ENCODE measurements around the gene APBA1. TPM values are rescaled to one million over a fixed set of nuclear protein-coding genes. Genes with fewer than 3 reads are reported as not detected.

The APBA1 gene
- total RNA-seq, 1 experiment from 2014 or later: 11.0 TPM

GRCh38 chr9:69471433-69471832, 200.7 kb downstream of the APBA1 start:
- Histone ChIP-seq H3K4me3 (no peak overlapping the region), H3K27me3 (replicated peaks) (no peaks in the 10 kb centered on the region), H3K4me1 (replicated peaks) (no peaks in the 10 kb centered on the region), H3K36me3 (no peaks in the 10 kb centered on the region), H3K27ac (no peak overlapping the region), H3K9me3 (replicated peaks) (no peaks in the 10 kb centered on the region)
- DNase-seq (ENCODE audit: low read depth in 1 of 2, low spot score in 2 of 2): no peak

DNA sequence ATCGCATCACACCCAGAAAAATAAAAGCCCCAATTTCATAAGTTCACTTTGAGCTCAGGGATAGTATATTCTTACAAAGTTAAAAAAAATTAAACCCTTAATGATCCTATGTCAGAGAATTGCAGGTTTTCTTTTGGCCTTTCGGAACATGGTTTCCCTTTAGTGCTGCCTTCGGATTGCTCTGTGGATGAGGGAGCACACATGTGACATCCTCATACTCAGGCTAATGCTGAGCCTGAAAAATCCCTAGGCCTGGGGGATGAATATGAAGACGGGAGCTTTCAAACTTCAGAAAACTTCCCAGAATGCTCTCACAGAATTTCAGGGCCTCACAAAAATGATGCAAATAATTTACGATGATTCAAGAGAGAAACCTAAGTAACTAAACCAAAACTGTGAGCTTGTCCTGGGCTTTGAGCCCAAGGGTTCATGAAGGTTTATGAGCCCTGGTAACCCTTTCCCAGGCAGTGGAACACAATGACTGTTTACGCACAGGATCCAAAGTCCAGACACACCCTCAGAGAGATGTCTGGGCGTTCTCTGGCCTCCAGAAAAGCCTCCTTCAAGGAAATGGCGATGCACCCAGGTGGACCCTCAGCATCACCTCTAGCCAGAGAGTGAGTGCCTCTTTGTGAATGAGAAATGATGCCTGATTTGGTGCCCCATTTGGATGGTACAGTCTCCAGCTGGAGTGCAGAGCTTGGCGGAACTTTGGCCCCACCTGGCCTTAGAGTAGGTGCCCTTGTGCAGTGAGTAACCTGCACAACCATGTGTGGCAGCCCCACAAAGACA, 201.8 kb downstream of the APBA1 start:
- no peaks in the 10 kb centered on the region for H3K9me3 ChIP-seq (replicated peaks)
- H3K36me3 ChIP-seq: no peaks in the 10 kb centered on the region
- no peaks in the 10 kb centered on the region for H3K4me1 ChIP-seq (replicated peaks)
- H3K27ac ChIP-seq: no peak overlapping the region
- DNase-seq (ENCODE audit: low read depth in 1 of 2, low spot score in 2 of 2): no peak
- no peak overlapping the region for H3K4me3 ChIP-seq
- no peaks in the 10 kb centered on the region for H3K27me3 ChIP-seq (replicated peaks)

- H3K4me1 ChIP-seq (replicated peaks): no peaks in the 10 kb centered on the region
- no peak overlapping the region for H3K27ac ChIP-seq
- H3K9me3 ChIP-seq (replicated peaks): no peaks in the 10 kb centered on the region
- H3K4me3 ChIP-seq: no peak overlapping the region
- no peaks in the 10 kb centered on the region for H3K36me3 ChIP-seq
- DNase-seq (ENCODE audit: low read depth in 1 of 2, low spot score in 2 of 2): no peak
- no peaks in the 10 kb centered on the region for H3K27me3 ChIP-seq (replicated peaks)
These were observed 203.0 kb downstream of the APBA1 start for GRCh38 chr9:69469136-69469535.

DNA sequence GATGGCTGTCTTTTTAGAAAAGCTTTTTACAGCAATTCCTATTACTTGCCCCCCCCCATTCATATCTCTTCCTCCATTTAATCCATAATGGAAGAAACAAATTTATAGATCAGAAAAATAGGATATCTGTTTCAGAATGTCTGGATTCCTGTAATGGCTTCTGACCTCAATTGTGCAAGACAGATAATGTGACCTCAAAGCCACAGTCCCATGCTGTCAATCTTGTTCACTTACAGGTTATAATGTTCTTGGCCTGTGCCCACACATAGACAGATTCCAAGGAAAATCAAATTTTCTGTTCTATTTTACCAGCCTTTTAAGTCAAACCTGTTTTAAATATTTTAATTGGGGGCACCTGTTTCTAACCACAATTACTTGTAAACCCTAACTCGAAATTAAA, 203.8 kb downstream of the APBA1 start:
- H3K27ac ChIP-seq: no peak overlapping the region
- H3K4me1 ChIP-seq (replicated peaks): no peaks in the 10 kb centered on the region
- no peaks in the 10 kb centered on the region for H3K27me3 ChIP-seq (replicated peaks)
- DNase-seq (ENCODE audit: low read depth in 1 of 2, low spot score in 2 of 2): no peak
- H3K4me3 ChIP-seq: no peak overlapping the region
- no peaks in the 10 kb centered on the region for H3K36me3 ChIP-seq
- no peaks in the 10 kb centered on the region for H3K9me3 ChIP-seq (replicated peaks)

- Histone ChIP-seq H3K4me1 (replicated peaks) (no peaks in the 10 kb centered on the region), H3K27me3 (replicated peaks) (no peaks in the 10 kb centered on the region), H3K36me3 (no peaks in the 10 kb centered on the region), H3K27ac (no peak overlapping the region), H3K4me3 (no peak overlapping the region), H3K9me3 (replicated peaks) (no peaks in the 10 kb centered on the region)
- no peak for DNase-seq (ENCODE audit: low read depth in 1 of 2, low spot score in 2 of 2)
These were observed 206.0 kb downstream of the APBA1 start for GRCh38 chr9:69466151-69466550.

GRCh38 chr9:69465473-69465872, 206.7 kb downstream of the APBA1 start:
- Histone ChIP-seq H3K27me3 (replicated peaks) (no peaks in the 10 kb centered on the region), H3K36me3 (no peaks in the 10 kb centered on the region), H3K27ac (no peak overlapping the region), H3K9me3 (replicated peaks) (no peaks in the 10 kb centered on the region), H3K4me1 (replicated peaks) (no peaks in the 10 kb centered on the region), H3K4me3 (no peak overlapping the region)
- DNase-seq (ENCODE audit: low read depth in 1 of 2, low spot score in 2 of 2): no peak

DNA sequence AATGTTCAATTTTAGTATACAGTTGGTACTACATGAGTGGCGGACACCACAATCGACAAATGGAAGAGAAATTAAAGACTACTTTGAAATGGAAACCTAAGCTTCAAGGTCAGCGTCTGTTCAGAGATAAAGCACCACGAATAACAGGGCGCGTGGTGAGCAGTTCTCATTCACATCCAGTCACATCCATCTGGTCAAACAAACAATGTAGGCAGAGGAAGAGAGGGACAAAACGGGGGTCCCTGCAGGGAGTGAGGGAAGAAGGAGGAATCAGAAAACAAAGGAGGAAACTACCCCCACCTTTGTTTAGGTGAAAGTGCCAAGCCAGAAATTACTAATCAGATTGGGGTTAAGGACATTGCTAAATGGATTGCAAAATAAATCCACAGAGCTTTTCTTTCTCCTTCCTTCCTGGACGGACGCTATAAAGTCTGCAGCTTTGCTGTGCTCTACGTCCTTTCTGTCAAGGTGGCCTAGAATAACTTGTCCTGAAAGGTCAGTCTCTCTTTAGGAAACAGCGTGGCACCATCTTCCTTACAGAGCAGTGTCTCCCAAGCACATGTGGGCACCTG, 208.6 kb downstream of the APBA1 start:
- Histone ChIP-seq H3K27me3 (replicated peaks) (no peaks in the 10 kb centered on the region), H3K36me3 (no peaks in the 10 kb centered on the region), H3K27ac (no peak overlapping the region), H3K4me1 (replicated peaks) (no peaks in the 10 kb centered on the region), H3K9me3 (replicated peaks) (no peaks in the 10 kb centered on the region), H3K4me3 (no peak overlapping the region)
- DNase-seq (ENCODE audit: low read depth in 1 of 2, low spot score in 2 of 2): no peak

GRCh38 chr9:69462394-69462793, 209.8 kb downstream of the APBA1 start:
- no peak for DNase-seq (ENCODE audit: low read depth in 1 of 2, low spot score in 2 of 2)
- Histone ChIP-seq H3K4me3 (no peak overlapping the region), H3K4me1 (replicated peaks) (no peaks in the 10 kb centered on the region), H3K9me3 (replicated peaks) (no peaks in the 10 kb centered on the region), H3K36me3 (no peaks in the 10 kb centered on the region), H3K27ac (no peak overlapping the region), H3K27me3 (replicated peaks) (no peaks in the 10 kb centered on the region)

- H3K9me3 ChIP-seq (replicated peaks): no peaks in the 10 kb centered on the region
- H3K4me1 ChIP-seq (replicated peaks): no peaks in the 10 kb centered on the region
- H3K36me3 ChIP-seq: no peaks in the 10 kb centered on the region
- H3K27me3 ChIP-seq (replicated peaks): no peaks in the 10 kb centered on the region
- DNase-seq (ENCODE audit: low read depth in 1 of 2, low spot score in 2 of 2): no peak
- H3K27ac ChIP-seq: no peak overlapping the region
- no peak overlapping the region for H3K4me3 ChIP-seq
These were observed 210.9 kb downstream of the APBA1 start for GRCh38 chr9:69461103-69461887.

- H3K4me3 ChIP-seq: no peak overlapping the region
- DNase-seq (ENCODE audit: low read depth in 1 of 2, low spot score in 2 of 2): no peak
- H3K36me3 ChIP-seq: no peaks in the 10 kb centered on the region
- no peaks in the 10 kb centered on the region for H3K9me3 ChIP-seq (replicated peaks)
- H3K27ac ChIP-seq: no peak overlapping the region
- no peaks in the 10 kb centered on the region for H3K4me1 ChIP-seq (replicated peaks)
- no peaks in the 10 kb centered on the region for H3K27me3 ChIP-seq (replicated peaks)
These were observed 212.2 kb downstream of the APBA1 start for GRCh38 chr9:69460012-69460411.

- Histone ChIP-seq H3K27me3 (replicated peaks) (no peaks in the 10 kb centered on the region), H3K36me3 (no peaks in the 10 kb centered on the region), H3K9me3 (replicated peaks) (no peaks in the 10 kb centered on the region), H3K4me3 (no peak overlapping the region), H3K27ac (no peak overlapping the region), H3K4me1 (replicated peaks) (no peaks in the 10 kb centered on the region)
- no peak for DNase-seq (ENCODE audit: low read depth in 1 of 2, low spot score in 2 of 2)
These were observed 214.0 kb downstream of the APBA1 start for GRCh38 chr9:69458176-69458575.

DNA sequence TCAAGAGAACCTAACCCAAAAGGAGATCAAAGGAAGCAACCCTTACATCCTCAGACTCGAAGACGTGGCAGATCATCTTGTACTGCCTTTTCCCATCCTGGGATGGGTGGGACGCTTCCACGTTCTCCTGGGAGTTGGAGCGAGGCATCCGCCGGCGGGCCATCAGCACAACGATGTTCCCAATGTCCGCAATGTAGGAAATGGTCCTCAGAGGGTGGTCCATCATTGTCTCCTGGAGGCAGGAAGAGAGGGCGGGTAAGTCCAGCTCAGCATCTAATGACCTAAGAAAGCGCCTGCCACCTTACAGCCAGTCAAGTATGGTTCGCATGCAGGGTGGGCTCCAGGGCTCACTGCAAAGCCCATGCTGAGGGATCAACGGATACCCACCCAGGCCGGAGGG, 216.0 kb downstream of the APBA1 start:
- Histone ChIP-seq H3K27ac (no peak overlapping the region), H3K36me3 (no peaks in the 10 kb centered on the region), H3K9me3 (replicated peaks) (no peaks in the 10 kb centered on the region), H3K4me1 (replicated peaks) (no peaks in the 10 kb centered on the region), H3K27me3 (replicated peaks) (no peaks in the 10 kb centered on the region), H3K4me3 (no peak overlapping the region)
- DNase-seq (ENCODE audit: low read depth in 1 of 2, low spot score in 2 of 2): no peak

GRCh38 chr9:69455311-69455710, 216.9 kb downstream of the APBA1 start:
- Histone ChIP-seq H3K9me3 (replicated peaks) (no peaks in the 10 kb centered on the region), H3K4me3 (no peak overlapping the region), H3K36me3 (no peaks in the 10 kb centered on the region), H3K27me3 (replicated peaks) (no peaks in the 10 kb centered on the region), H3K27ac (no peak overlapping the region), H3K4me1 (replicated peaks) (no peaks in the 10 kb centered on the region)
- DNase-seq (ENCODE audit: low read depth in 1 of 2, low spot score in 2 of 2): no peak

GRCh38 chr9:69454321-69454720, 217.8 kb downstream of the APBA1 start:
- no peak overlapping the region for H3K4me3 ChIP-seq
- no peak overlapping the region for H3K27ac ChIP-seq
- H3K27me3 ChIP-seq (replicated peaks): no peaks in the 10 kb centered on the region
- H3K4me1 ChIP-seq (replicated peaks): no peaks in the 10 kb centered on the region
- no peak for DNase-seq (ENCODE audit: low read depth in 1 of 2, low spot score in 2 of 2)
- no peaks in the 10 kb centered on the region for H3K9me3 ChIP-seq (replicated peaks)
- H3K36me3 ChIP-seq: no peaks in the 10 kb centered on the region

Measured in SJSA1 (cell line).